Fibroblast of upper back skin (primary cell): ENCODE results near the gene RAVER1.
"Not testable (repeated sequence)": the region's sequence is repeated elsewhere in the genome, so short reads cannot be mapped to it uniquely, and the experiment has no call there.

Source experiments
- DNase-seq: peaks from one replicate; pipeline ENCODE4 v3.0.0-alpha.2; 2013

Gene RAVER1

GRCh38 chr19:10332965-10333757 is at the start of gene RAVER1:
Gene RAVER1, minus strand, starts transcription at chr19:10333529. Its CDS starts 22 bp downstream, at chr19:10333507.
- DNase-seq, result peak; percentile 97

- DNase-seq, result not testable (repeated sequence)
Observed at GRCh38 chr19:10383223-10383499, 49.8 kb upstream of the RAVER1 start.

GRCh38 chr19:10380313-10381102 is 47.2 kb upstream of the RAVER1 start, which contains the start of gene TYK2:
Gene TYK2, minus strand, starts transcription at chr19:10380572. Its CDS starts 2,166 bp downstream, at chr19:10378406.
- peak; percentile 99 for DNase-seq

GRCh38 chr19:10379880-10380312 is 46.6 kb upstream of the RAVER1 start:
- no peak for DNase-seq

GRCh38 chr19:10378124-10378523 is 44.8 kb upstream of the RAVER1 start:
- no peak for DNase-seq

- not testable (repeated sequence) for DNase-seq
Observed at GRCh38 chr19:10377140-10377640, 43.9 kb upstream of the RAVER1 start.

- no peak for DNase-seq
Observed at GRCh38 chr19:10374931-10375330, 41.6 kb upstream of the RAVER1 start.

- no peak for DNase-seq
Observed at GRCh38 chr19:10372690-10373089, 39.4 kb upstream of the RAVER1 start.

- DNase-seq, result no peak
Observed at GRCh38 chr19:10368101-10368803, 34.9 kb upstream of the RAVER1 start.

- DNase-seq, result not testable (repeated sequence)
Observed at GRCh38 chr19:10366950-10367512, 33.7 kb upstream of the RAVER1 start.

- DNase-seq, result no peak
Observed at GRCh38 chr19:10365518-10365917, 32.2 kb upstream of the RAVER1 start.

GRCh38 chr19:10364644-10365043 is 31.3 kb upstream of the RAVER1 start:
- DNase-seq, result no peak

GRCh38 chr19:10363789-10364281 is 30.5 kb upstream of the RAVER1 start:
- DNase-seq, result no peak

- no peak for DNase-seq
Observed at GRCh38 chr19:10362259-10362658, 28.9 kb upstream of the RAVER1 start.

GRCh38 chr19:10361569-10362011 is 28.3 kb upstream of the RAVER1 start:
- no peak for DNase-seq

- no peak for DNase-seq
Observed at GRCh38 chr19:10356431-10356830, 23.1 kb upstream of the RAVER1 start.

- peak; percentile 24 for DNase-seq
Observed at GRCh38 chr19:10353793-10354391, 20.6 kb upstream of the RAVER1 start.

GRCh38 chr19:10352764-10353671 is 19.7 kb upstream of the RAVER1 start:
- DNase-seq, result no peak

- DNase-seq, result no peak
Observed at GRCh38 chr19:10346509-10346908, 13.2 kb upstream of the RAVER1 start.

GRCh38 chr19:10344780-10345179 is 11.5 kb upstream of the RAVER1 start:
- no peak for DNase-seq

GRCh38 chr19:10343495-10343894 is 10.2 kb upstream of the RAVER1 start:
- no peak for DNase-seq
